ENCODE data around the gene UGP2.

DNA sequence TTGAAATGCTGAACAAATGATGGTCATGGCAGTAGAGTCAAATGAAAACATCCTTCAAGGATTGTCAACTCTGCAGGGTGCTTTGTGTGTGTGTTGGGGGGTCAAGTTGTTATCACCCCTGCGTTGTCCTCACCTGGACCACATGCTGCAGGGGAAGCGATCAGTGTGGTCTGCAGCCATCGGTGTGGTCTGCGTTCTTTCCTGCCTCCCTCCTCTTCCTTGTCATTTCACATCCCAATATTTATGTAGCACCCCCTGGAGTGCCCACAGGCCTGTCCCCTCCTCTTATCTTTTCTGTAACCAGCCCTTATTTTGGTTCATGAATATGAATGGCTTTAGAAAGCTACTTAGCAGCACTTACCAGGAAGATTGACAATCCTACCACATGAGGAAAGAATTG, 38.9 kb downstream of the UGP2 start:
- TF ChIP-seq FOXK2 (IDR thresholded peaks at IDR 0.05), result no peak
- TF ChIP-seq SP1 (IDR thresholded peaks at IDR 0.05), result no peak
- TF ChIP-seq ELF4 (IDR thresholded peaks at IDR 0.05), result no peak
- no peak for TF ChIP-seq ZNF384 (IDR thresholded peaks at IDR 0.05)
- no peak for TF ChIP-seq HDGF (IDR thresholded peaks at IDR 0.05; ENCODE audit: borderline replicate concordance)
- no peak for TF ChIP-seq CTBP1 (IDR thresholded peaks at IDR 0.05; ENCODE audit: borderline replicate concordance)
- no peak for TF ChIP-seq SUZ12 (IDR thresholded peaks at IDR 0.05)
- TF ChIP-seq BHLHE40 (IDR thresholded peaks at IDR 0.05; ENCODE audit: borderline replicate concordance), result no peak
- no peak for TF ChIP-seq L3MBTL2 (conservative IDR thresholded peaks at IDR 0.05)
- no peak for TF ChIP-seq LEF1 (IDR thresholded peaks at IDR 0.05; ENCODE audit: borderline replicate concordance)
- TF ChIP-seq NFRKB (IDR thresholded peaks at IDR 0.05), result no peak
